ENCODE measurements around the gene USP20. TPM values are rescaled to one million over a fixed set of nuclear protein-coding genes. Genes with fewer than 3 reads are reported as not detected.
A peak's percentile ranks its signal among the peaks of the same experiment; 100 is the strongest.

The USP20 gene
- total and polyA plus RNA-seq, 10 of the 15 experiments (the other 5 are each of a cell fraction or from before 2014, with no cell fraction given) = 0.66 to 23.3 (median 11.0) TPM

- TF ChIP-seq REST (IDR thresholded peaks at IDR 0.05; ENCODE audit: low read depth, low read length) (no peak), SREBF1 (IDR thresholded peaks at IDR 0.05; ENCODE audit: low read length) (no peak)
Observed at GRCh38 chr9:129916707-129917106, 81.4 kb downstream of the USP20 start (continued).

- DNase-seq (ENCODE audit: low read depth, low spot score) = no peak
- no peak for FAIRE-seq
- in situ Hi-C loops (cut with MboI) (no loop called here), intact Hi-C loops (cut with micrococcal nuclease; ENCODE audit: unreplicated experiment) (no loop called here)
- 97% methylated on average over 14 of the region's 14 CpGs for WGBS (ENCODE audit: insufficient coverage, insufficient replicate concordance, low lambda C conversion rate, missing lambda C conversion rate)
- no peak overlapping the region for H3K27ac ChIP-seq (ENCODE audit: control insufficient read depth, insufficient read depth)
- TF ChIP-seq MXI1 (IDR thresholded peaks at IDR 0.05; ENCODE audit: low read depth, low read length) (no peak), POLR2A (IDR thresholded peaks at IDR 0.05; ENCODE audit: low read depth, low read length) (peak; percentile 54; the same call in 1 of the 2 replicates), POLR2AphosphoS5 (IDR thresholded peaks at IDR 0.05; ENCODE audit: low read length) (peak; percentile 79), RCOR1 (conservative IDR thresholded peaks at IDR 0.05; ENCODE audit: low read depth, low read length) (no peak)
- ChIA-PET CTCF (interaction anchor here (0.6 to 1.7 kb wide), 4 partner anchors 31 to 134 kb away, joined by 3 to 8 read pairs (median 3); no protein-coding TSS in a partner anchor), RAD21 (ENCODE audit: unreplicated experiment) (no interaction called here), SMC1A (ENCODE audit: uncharacterized antibody, unreplicated experiment) (interaction anchor here (0.6 to 1.7 kb wide), 7 partner anchors 14 to 551 kb away, joined by 3 to 6 read pairs (median 3); no protein-coding TSS in a partner anchor), POLR2A (interaction anchor here (0.7 to 1.3 kb wide), 5 partner anchors 13 to 128 kb away, joined by 3 to 4 read pairs (median 3); no protein-coding TSS in a partner anchor)
- H3K4me1 ChIP-seq (ENCODE audit: control insufficient read depth, insufficient read depth, low read length) = no peaks in the 10 kb centered on the region
- H3K79me2 ChIP-seq (ENCODE audit: control insufficient read depth, insufficient read depth, low read length) = peaks cover 14% of the 10 kb centered on the region
- no peaks in the 10 kb centered on the region for H3K9me3 ChIP-seq (replicated peaks; ENCODE audit: control insufficient read depth, insufficient read depth, low read length)
- ATAC-seq = no peak
- no TSS peak for BruUV-seq (replicated peaks)
- no peak overlapping the region for H3K4me2 ChIP-seq (ENCODE audit: control insufficient read depth, insufficient read depth)
- peaks cover 15 to 49% of the 10 kb centered on the region in 2 experiments for H3K36me3 ChIP-seq (ENCODE audit: control insufficient read depth in 2 of 2, insufficient read depth in 2 of 2, low read length in 1 of 2)
- no peaks in the 10 kb centered on the region; the same call in 1 of the 2 replicates for H4K20me1 ChIP-seq (ENCODE audit: control insufficient read depth, insufficient read depth)
- H3K4me3 ChIP-seq = no peak overlapping the region
- H3K27me3 ChIP-seq (replicated peaks in 1 of 2; ENCODE audit: control insufficient read depth in 2 of 2, insufficient read depth in 2 of 2, low read length in 1 of 2) = no peaks in the 10 kb centered on the region
- H3K9ac ChIP-seq (ENCODE audit: control insufficient read depth, insufficient read depth, low read length) = no peak overlapping the region
- H2AFZ ChIP-seq (ENCODE audit: control insufficient read depth, low read depth, low read length) = no peak overlapping the region
Observed at GRCh38 chr9:129918296-129918950, 83.2 kb downstream of the USP20 start.
